Stimulated activated CD8-positive, alpha-beta memory T cell treated with anti-CD3 and anti-CD28 coated beads, Interleukin-12 subunit alpha, Interleukin-12 subunit beta, amount 100 ng/mL, for 24 hours (primary cell): ENCODE data around the gene PPP1R14C.

ENCODE experiments used
- DNase-seq: peaks from one replicate; pipeline ENCODE4 v3.0.0-alpha.2; 2020; ENCODE audit errors: extremely low read depth

The PPP1R14C gene

DNA sequence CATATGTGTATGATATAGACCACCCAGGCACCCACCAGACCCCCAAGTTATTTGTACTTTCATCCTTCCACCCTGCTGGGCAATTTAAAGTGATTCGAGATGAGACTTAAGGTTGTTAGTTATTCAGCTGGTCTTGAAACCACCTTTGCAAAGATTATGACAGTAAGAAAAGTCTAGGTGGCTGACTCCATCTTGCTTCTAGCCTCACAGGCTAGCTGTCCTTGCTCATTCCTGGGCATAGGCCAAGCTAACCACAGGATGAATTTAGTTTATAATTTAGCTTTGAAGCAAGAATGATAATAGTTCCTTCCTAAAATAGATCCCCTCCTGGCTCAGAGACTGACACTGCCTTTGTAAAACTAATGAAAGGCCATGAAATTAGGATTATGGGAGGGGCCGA, 154.0 kb downstream of the PPP1R14C start:
- no peak for DNase-seq

DNA sequence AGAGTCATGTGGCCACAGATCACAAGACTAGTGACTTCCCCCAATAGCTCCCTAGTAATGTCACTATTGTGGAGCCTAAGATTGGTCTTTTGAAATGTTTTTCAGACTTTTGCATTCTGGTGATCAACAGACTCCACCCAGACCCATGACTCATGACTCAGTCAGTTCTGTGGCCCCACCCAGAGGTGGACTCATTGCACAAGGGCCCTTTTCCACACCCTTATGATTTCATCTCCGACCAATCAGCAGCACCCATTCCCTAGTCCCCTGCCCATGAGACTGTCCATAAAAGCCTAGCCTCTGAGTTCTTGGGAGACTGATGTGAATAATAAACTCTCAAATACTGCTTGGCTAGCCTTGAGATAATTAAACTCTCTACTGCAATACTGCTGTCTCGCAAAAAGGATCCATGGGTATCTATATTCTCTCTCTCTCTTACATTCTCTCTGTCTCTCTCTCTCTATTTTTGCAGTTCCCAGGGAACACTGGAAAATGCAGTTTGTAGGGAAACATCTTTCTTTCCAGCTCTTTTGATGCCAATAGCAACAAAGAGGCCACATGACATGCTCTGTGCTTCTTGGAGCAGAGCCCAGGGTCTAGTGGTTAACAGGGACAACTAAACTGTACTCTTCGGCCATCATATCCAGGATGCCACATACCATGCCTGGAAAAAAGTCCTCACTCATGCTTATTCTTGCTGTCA, 154.6 kb downstream of the PPP1R14C start:
- no peak for DNase-seq

DNA sequence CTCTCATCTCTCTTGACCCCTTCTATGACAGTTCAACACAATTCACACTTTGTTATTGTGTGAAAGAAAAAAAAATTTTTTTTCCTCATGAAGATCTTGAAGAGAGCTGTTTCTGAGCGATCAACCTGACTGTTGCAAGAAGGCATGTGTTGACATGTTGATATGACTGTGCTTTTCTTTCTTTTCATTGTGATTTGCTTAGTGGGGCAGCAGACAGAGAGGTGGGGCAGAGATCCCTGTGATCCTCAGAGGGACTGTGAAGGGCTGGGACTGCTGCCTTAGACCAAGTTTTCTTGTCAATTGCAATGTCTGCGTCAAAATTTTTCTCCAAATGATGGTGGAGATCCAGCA, 155.2 kb downstream of the PPP1R14C start:
- DNase-seq, result no peak

DNA sequence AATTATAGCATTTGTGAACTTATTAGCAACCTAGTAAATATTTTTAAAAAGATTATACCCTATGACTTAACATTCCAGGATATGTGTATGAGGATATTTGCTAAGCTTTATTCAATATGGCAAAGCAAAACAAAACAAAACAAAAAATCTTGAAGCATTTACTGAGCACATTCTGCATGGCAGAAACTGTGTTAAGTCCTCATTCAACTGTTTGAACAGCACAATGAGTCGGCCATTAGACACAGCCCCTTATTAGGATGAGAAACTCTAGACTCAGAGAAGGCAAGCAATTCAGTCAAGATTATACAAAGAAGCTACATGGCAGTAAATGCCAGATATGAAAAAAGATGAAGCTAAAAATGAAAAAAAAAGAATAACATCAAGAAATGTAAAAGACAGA, 155.8 kb downstream of the PPP1R14C start:
- DNase-seq, result no peak
